ENCODE results near the gene CFAP251.

DNA sequence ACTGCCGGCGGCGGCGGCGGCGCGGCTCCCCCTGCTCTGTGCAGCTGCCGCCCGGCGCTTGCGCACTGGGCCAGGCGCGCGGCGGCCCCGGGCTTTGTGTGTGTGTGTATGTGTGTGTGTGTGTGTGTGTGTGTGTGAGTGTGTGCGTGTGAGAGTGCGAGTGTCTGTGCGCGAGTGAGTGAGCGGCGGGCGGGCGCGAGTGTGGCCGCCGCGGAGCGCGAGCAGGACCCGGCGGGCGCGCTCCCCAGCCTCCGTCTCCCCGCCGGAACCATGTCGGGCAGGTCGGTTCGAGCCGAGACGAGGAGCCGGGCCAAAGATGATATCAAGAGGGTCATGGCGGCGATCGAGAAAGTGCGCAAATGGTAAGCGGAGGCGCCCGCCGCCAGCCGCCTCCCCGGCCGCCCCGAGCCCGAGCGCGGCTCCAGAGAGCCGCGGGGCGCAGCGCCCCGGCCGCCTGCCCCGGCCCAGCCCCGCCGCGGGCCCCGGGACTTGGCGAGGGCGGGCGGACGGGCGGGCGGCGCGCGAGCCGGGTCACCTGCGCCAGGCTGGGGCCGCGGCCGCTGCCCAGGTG lies 103.5 kb downstream of the CFAP251 start, which contains the start of gene BCL7A:
- TF ChIP-seq ZNF274 (IDR thresholded peaks at IDR 0.05; ENCODE audit: low read depth, low read length) (no peak), SUZ12 (IDR thresholded peaks at IDR 0.05; ENCODE audit: extremely low read depth, insufficient read depth, insufficient read length) (no peak)
